ENCODE measurements around the gene VPS13D. TPM values are rescaled to one million over a fixed set of nuclear protein-coding genes. Genes with fewer than 3 reads are reported as not detected.
A peak's percentile ranks its signal among the peaks of the same experiment; 100 is the strongest.

The VPS13D gene
- total and polyA plus RNA-seq, 2 of the 4 experiments (the other 2 are of a cell fraction) = 9.0 to 16.3 TPM

DNA sequence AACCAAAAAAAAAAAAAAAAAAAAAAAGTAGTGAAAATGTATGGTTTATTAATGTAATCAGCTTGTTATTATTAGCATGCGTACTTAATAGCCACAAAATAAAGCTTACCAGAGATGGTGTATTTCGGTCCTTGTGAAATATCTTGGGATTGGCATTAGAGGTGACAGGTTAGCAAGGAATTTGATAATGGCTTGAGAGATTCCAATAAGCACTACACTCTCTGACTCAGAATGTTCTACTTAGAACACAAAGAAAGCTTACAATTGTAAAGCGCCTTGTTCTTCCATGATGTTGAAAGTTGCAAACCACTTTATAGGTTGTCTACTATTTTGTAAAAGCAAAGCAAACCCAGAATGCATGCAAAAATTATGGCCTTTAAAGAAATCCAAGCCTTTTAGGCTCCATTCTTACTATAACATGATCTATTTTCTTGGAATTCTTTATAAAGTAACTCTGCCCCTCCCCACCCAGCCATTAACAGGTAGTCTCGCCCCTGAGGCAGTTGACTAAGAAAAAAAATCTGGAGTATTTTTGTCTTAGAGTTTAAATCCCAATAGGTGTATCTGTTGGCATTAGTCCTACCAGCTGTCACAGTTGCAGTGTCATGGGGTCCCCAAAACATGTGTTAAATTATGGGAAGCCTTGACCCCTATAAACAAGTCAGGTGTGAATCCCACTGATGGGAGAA, 259.0 kb downstream of the VPS13D start:
- no peak for ATAC-seq (ENCODE audit: low read depth)
- Histone ChIP-seq H2AFZ (replicated peaks; ENCODE audit: low read length, poor library complexity) (no peak overlapping the region), H3K18ac (ENCODE audit: low read depth, low read length) (no peak overlapping the region), H3K9ac (ENCODE audit: low read depth, low read length) (no peak overlapping the region), H4K20me1 (ENCODE audit: insufficient read depth, low read length) (no peaks in the 10 kb centered on the region), H4K8ac (ENCODE audit: low read depth in 2 of 2, low read length in 2 of 2) (no peak overlapping the region), H3K4me3 (ENCODE audit: insufficient read depth, low read depth, low read length) (no peak overlapping the region), H2BK5ac (ENCODE audit: low read depth, low read length, poor library complexity, severe bottlenecking) (no peak overlapping the region), H3K4me2 (ENCODE audit: low read depth, low read length) (no peak overlapping the region), H3K27me3 (ENCODE audit: control insufficient read depth, insufficient read depth, low read length) (no peaks in the 10 kb centered on the region), H3K9me3 (ENCODE audit: control insufficient read depth, insufficient read depth, low read length) (no peaks in the 10 kb centered on the region), H3K14ac (replicated peaks; ENCODE audit: low read depth, low read length) (no peak overlapping the region), H4K5ac (ENCODE audit: low read depth, low read length) (no peak overlapping the region), H3K56ac (ENCODE audit: extremely low read depth, insufficient read depth, low read length) (no peak overlapping the region), H2BK20ac (ENCODE audit: low read depth, low read length) (no peak overlapping the region), H3K4me1 (ENCODE audit: control insufficient read depth, insufficient read depth, low read length) (peaks cover 20% of the 10 kb centered on the region), H3K36me3 (ENCODE audit: control insufficient read depth, insufficient read depth, low read length) (0 out of 2 replicates have a peak, but pooled peaks cover 3% of the 10 kb centered on the region), H3K79me1 (ENCODE audit: low read depth in 1 of 2, low read length in 2 of 2) (peaks cover 0 to 4% of the 10 kb centered on the region in 2 experiments; a peak in 1 of 4 replicates), H3K4ac (ENCODE audit: low read depth, low read length) (no peak overlapping the region), H2BK15ac (ENCODE audit: low read depth, low read length) (no peak overlapping the region), H4K91ac (ENCODE audit: insufficient read depth, low read depth, low read length) (no peak overlapping the region), H2BK120ac (ENCODE audit: low read depth, low read length) (no peak overlapping the region), H3K23ac (ENCODE audit: low read depth, low read length) (no peak overlapping the region), H3K9me1 (ENCODE audit: insufficient read depth, low read length) (peaks cover 11% of the 10 kb centered on the region), H2AK5ac (ENCODE audit: low read depth, low read length) (no peak overlapping the region), H3K27ac (ENCODE audit: insufficient read depth, low read length) (no peak overlapping the region), H2AK9ac (replicated peaks; ENCODE audit: low read depth, low read length, poor library complexity) (no peak overlapping the region)
- ChIA-PET CTCF (no interaction called here), POLR2A (ENCODE audit: unreplicated experiment) (interaction anchor here (0.6 kb wide), 1 partner anchor 12 kb away, joined by 5 read pairs; no protein-coding TSS in a partner anchor)
- intact Hi-C loops (cut with micrococcal nuclease) (no loop called here), in situ Hi-C loops (cut with MboI; ENCODE audit: low sequenced_read_pairs) (no loop called here), dilution Hi-C loops (cut with HindIII; ENCODE audit: low sequenced_read_pairs, unreplicated experiment) (no loop called here)
- TF ChIP-seq CEBPB (IDR thresholded peaks at IDR 0.05; ENCODE audit: low read depth, low read length) = peak; percentile 28; the same call in 1 of the 2 replicates
- no peak for TF ChIP-seq BHLHE40 (IDR thresholded peaks at IDR 0.05; ENCODE audit: low read depth, low read length)
- DNase-seq = peak; percentile 61
- no CpG with 5 or more reads among the region's 4 CpGs for WGBS, 2 experiments (ENCODE audit: extremely low coverage in 2 of 2, insufficient read length in 1 of 2)
- no TSS peak for BruUV-seq (replicated peaks)
